ENCODE measurements around the gene PRKRA.

GRCh38 chr2:178391701-178392100 is 59.3 kb downstream of the PRKRA start:
- no peak for TF ChIP-seq POLR2AphosphoS5 (IDR thresholded peaks at IDR 0.05; ENCODE audit: low read depth)
- TF ChIP-seq EZH2 (IDR thresholded peaks at IDR 0.05; ENCODE audit: low read depth, unreplicated experiment): no peak
- TF ChIP-seq JUNB (IDR thresholded peaks at IDR 0.05; ENCODE audit: unreplicated experiment): no peak
- TF ChIP-seq CTCF (conservative IDR thresholded peaks at IDR 0.05; ENCODE audit: low read depth in 2 of 2): no peak
- TF ChIP-seq EZH2phosphoT487 (IDR thresholded peaks at IDR 0.05; ENCODE audit: unreplicated experiment): no peak
- TF ChIP-seq REST (IDR thresholded peaks at IDR 0.05; ENCODE audit: unreplicated experiment): no peak
- no peak for TF ChIP-seq ZNF114 (CRISPR knock-in tag; IDR thresholded peaks at IDR 0.05)
- TF ChIP-seq ZNF331 (CRISPR knock-in tag; IDR thresholded peaks at IDR 0.05; ENCODE audit: low read depth): no peak
- TF ChIP-seq STAT1 (IDR thresholded peaks at IDR 0.05; ENCODE audit: unreplicated experiment): no peak
- TF ChIP-seq CREB1 (CRISPR knock-in tag; IDR thresholded peaks at IDR 0.05; ENCODE audit: low read depth): no peak

Data from GM23338 (cell line).